Measurements from ENCODE around the gene SCRG1.

The SCRG1 gene

GRCh38 chr4:173397604-173398003 is 1.3 kb downstream of the SCRG1 start:
- H3K9ac ChIP-seq, result no peak overlapping the region
- no peak overlapping the region for H3K4me3 ChIP-seq (IDR thresholded peaks at IDR 0.05; ENCODE audit: insufficient read depth, low read depth, low read length)
- H3K4me2 ChIP-seq, result no peak overlapping the region
- H2AFZ ChIP-seq (ENCODE audit: low read depth), result no peak overlapping the region
- H4K20me1 ChIP-seq (ENCODE audit: insufficient read depth), result no peaks in the 10 kb centered on the region
- no peaks in the 10 kb centered on the region for H3K27me3 ChIP-seq (ENCODE audit: insufficient read depth, low read depth)
- H3K4me1 ChIP-seq (ENCODE audit: low read depth, poor library complexity, severe bottlenecking), result peaks cover 11% of the 10 kb centered on the region
- H3K27ac ChIP-seq, result no peak overlapping the region
- no peaks in the 10 kb centered on the region for H3K36me3 ChIP-seq (ENCODE audit: insufficient read depth)
- no peak for TF ChIP-seq CTCF (conservative IDR thresholded peaks at IDR 0.05; ENCODE audit: low read depth, low read length)
- no peaks in the 10 kb centered on the region for H3K79me2 ChIP-seq (ENCODE audit: insufficient read depth, low read depth)

- H3K4me2 ChIP-seq, result no peak overlapping the region
- no peak overlapping the region for H3K9ac ChIP-seq
- H3K4me3 ChIP-seq (IDR thresholded peaks at IDR 0.05; ENCODE audit: insufficient read depth, low read depth, low read length), result no peak overlapping the region
- no peaks in the 10 kb centered on the region for H3K27me3 ChIP-seq (ENCODE audit: insufficient read depth, low read depth)
- H3K79me2 ChIP-seq (ENCODE audit: insufficient read depth, low read depth), result no peaks in the 10 kb centered on the region
- no peaks in the 10 kb centered on the region for H3K4me1 ChIP-seq (ENCODE audit: low read depth, poor library complexity, severe bottlenecking)
- no peaks in the 10 kb centered on the region for H3K36me3 ChIP-seq (ENCODE audit: insufficient read depth)
- H2AFZ ChIP-seq (ENCODE audit: low read depth), result no peak overlapping the region
- H3K27ac ChIP-seq, result no peak overlapping the region
- TF ChIP-seq CTCF (conservative IDR thresholded peaks at IDR 0.05; ENCODE audit: low read depth, low read length), result no peak
- no peaks in the 10 kb centered on the region for H4K20me1 ChIP-seq (ENCODE audit: insufficient read depth)
Observed at GRCh38 chr4:173391701-173392100, 7.2 kb downstream of the SCRG1 start.

- no peak overlapping the region for H3K4me2 ChIP-seq
- no peak overlapping the region for H3K4me3 ChIP-seq (IDR thresholded peaks at IDR 0.05; ENCODE audit: insufficient read depth, low read depth, low read length)
- H4K20me1 ChIP-seq (ENCODE audit: insufficient read depth), result no peaks in the 10 kb centered on the region
- no peaks in the 10 kb centered on the region for H3K27me3 ChIP-seq (ENCODE audit: insufficient read depth, low read depth)
- H3K4me1 ChIP-seq (ENCODE audit: low read depth, poor library complexity, severe bottlenecking), result no peaks in the 10 kb centered on the region
- H3K9ac ChIP-seq, result no peak overlapping the region
- no peak overlapping the region for H2AFZ ChIP-seq (ENCODE audit: low read depth)
- TF ChIP-seq CTCF (conservative IDR thresholded peaks at IDR 0.05; ENCODE audit: low read depth, low read length), result no peak
- H3K36me3 ChIP-seq (ENCODE audit: insufficient read depth), result no peaks in the 10 kb centered on the region
- no peak overlapping the region for H3K27ac ChIP-seq
- no peaks in the 10 kb centered on the region for H3K79me2 ChIP-seq (ENCODE audit: insufficient read depth, low read depth)
Observed at GRCh38 chr4:173386751-173387150, 12.2 kb downstream of the SCRG1 start.

GRCh38 chr4:173382349-173382748 is 16.6 kb downstream of the SCRG1 start:
- Histone ChIP-seq H3K27me3 (ENCODE audit: insufficient read depth, low read depth) (no peaks in the 10 kb centered on the region), H2AFZ (ENCODE audit: low read depth) (no peak overlapping the region), H3K4me2 (no peak overlapping the region), H3K36me3 (ENCODE audit: insufficient read depth) (no peaks in the 10 kb centered on the region), H3K9ac (no peak overlapping the region), H3K79me2 (ENCODE audit: insufficient read depth, low read depth) (no peaks in the 10 kb centered on the region), H3K27ac (no peak overlapping the region), H3K4me1 (ENCODE audit: low read depth, poor library complexity, severe bottlenecking) (no peaks in the 10 kb centered on the region), H3K4me3 (IDR thresholded peaks at IDR 0.05; ENCODE audit: insufficient read depth, low read depth, low read length) (no peak overlapping the region), H4K20me1 (ENCODE audit: insufficient read depth) (peaks cover 3% of the 10 kb centered on the region; the same call in 1 of the 2 replicates)
- no peak for TF ChIP-seq CTCF (conservative IDR thresholded peaks at IDR 0.05; ENCODE audit: low read depth, low read length)
